ENCODE measurements around the gene ATP10A.

DNA sequence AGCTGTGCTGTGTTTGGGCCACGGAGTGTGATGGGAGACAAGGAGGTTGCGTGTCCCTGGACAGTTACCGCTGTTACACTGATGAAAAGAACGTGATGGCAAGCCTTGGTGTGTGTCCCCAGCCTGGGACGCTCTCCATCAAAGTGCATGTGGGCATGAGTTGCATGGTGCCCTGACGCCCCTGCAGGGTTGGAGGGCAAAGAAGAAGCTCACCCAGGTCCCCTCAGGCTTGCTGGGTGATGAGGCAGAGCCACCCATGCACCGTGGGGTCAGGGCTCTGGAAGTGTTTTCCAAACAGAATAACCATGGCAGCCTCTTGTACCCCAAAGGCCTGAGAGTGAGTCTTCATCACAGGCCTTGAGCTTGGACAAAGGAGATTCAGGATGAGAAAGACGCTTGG lies 189.2 kb downstream of the ATP10A start:
- TF ChIP-seq CTCF (IDR thresholded peaks at IDR 0.05; ENCODE audit: low read length) (no peak), EZH2phosphoT487 (IDR thresholded peaks at IDR 0.05; ENCODE audit: low read length) (no peak)

All from MM.1S (cell line).